CD1c-positive myeloid dendritic cell (primary cell): ENCODE data around the gene FUT8.
"Not testable (repeated sequence)": the region's sequence is repeated elsewhere in the genome, so short reads cannot be mapped to it uniquely, and the experiment has no call there.

Source experiments
- DNase-seq: peaks from one replicate; pipeline ENCODE4 v3.0.0-alpha.2; 2016; ENCODE audit errors: extremely low spot score

The FUT8 gene

GRCh38 chr14:65622703-65623102 lies 210.2 kb downstream of the FUT8 start:
- DNase-seq = no peak

DNA sequence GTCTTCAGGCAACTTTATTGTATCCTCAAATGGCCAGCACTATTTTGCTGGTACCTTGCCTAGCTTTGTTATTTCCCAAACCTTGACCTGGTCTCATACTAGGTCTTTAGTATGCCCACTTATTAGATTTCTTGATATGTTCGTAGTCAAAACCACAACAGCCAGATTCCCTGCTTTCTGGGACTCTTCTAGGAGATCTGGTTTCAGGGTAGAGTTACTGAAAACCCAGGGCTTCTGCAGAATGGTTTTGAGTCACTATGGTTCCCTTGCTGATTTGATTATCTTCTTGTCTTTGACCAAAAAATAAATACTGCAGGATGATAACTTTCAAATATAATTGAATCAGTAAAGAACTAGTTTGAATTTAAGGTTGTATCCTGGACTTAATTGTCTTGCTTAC lies 211.2 kb downstream of the FUT8 start:
- no peak for DNase-seq

- DNase-seq = no peak
These were observed 214.8 kb downstream of the FUT8 start for GRCh38 chr14:65627315-65627714.

DNA sequence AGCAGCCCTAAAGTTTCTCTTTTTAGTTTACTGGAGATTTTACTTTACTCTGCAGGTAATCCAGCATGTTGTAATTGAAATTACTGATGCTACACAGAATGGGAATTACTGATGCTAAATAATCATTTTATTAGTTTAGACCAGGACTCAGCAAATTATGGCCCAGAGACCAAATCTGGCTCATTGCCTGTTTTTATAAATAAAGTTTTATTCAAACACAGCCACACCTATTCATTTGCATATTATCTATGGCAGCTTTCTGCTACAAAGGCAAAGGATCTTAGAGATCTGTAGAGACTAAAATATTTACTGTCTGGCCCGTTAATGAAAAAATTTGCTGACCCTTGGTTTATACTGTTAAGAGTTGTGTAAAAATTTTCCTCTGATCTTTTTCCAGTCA lies 216.1 kb downstream of the FUT8 start:
- DNase-seq = no peak

DNA sequence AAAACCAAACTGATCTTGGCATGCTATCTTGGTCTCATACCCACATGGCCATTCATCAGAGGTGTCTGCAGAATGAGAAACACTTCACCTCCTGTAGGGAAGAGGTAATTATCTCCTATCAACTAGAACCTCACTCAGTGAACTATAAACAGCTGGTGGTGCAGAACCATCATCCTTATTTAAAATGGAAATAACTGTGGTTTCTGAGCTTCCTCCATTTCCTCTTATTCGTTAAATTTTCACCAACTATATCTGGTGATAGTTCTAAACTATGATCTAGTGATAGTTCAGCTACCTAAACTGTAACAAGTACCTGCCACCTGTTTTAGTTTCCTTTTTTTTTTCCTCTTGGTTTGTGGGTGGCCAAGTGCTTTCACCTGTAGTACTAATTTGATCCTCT lies 218.5 kb downstream of the FUT8 start:
- no peak for DNase-seq

GRCh38 chr14:65632487-65632886 lies 220.0 kb downstream of the FUT8 start:
- DNase-seq = no peak

DNA sequence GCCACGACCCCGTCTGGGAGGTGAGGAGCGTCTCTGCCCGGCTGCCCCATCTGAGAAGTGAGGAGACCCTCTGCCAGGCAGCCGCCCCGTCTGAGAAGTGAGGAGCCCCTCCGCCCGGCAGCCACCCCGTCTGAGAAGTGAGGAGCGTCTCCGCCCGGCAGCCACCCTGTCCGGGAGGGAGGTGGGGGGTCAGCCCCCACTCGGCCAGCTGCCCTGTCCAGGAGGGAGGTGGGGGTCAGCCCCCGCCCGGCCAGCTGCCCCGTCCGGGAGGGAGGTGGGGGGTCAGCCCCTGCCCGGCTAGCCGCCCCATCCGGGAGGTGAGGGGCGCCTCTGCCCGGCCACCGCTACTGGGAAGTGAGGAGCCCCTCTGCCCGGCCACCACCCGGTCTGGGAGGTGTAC lies 221.1 kb downstream of the FUT8 start:
- not testable (repeated sequence) for DNase-seq

DNA sequence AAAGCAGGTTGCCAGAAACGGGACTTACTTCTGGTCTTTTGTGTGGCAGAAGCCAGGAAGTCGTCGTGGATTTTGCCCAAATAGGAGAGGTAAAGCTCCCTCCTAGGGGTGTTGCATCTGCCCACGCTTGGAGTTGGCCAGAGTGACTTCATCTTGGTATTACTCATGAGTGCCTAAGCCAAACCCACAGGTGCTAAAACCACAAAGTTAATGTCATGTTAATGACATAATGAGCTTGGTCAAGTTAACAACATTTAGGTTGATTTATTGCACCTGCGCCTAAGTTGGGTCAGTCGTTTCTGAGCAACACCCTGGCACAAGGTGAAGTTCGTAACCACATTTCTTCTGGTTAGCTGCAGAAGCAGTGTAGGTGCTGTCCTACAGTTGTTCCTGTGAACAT lies 225.2 kb downstream of the FUT8 start:
- no peak for DNase-seq

DNA sequence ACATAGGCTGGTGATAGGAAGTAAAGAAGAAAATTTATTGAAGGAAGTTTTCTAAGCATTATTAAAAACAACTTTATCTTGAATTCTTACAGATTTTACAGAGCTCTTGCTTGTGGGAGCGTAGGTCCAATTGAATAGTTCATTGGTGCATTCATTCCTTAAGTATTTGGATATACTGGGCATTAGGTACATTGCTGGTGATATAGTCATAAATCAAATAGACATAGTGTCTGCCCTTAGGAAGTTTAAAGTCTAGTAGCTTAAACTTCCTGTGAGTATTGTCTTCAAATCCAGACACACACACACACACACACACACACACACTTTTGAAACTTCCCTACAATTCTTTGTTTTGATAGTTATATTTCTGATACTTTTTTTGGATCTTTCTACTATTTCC lies 226.7 kb downstream of the FUT8 start:
- no peak for DNase-seq

DNA sequence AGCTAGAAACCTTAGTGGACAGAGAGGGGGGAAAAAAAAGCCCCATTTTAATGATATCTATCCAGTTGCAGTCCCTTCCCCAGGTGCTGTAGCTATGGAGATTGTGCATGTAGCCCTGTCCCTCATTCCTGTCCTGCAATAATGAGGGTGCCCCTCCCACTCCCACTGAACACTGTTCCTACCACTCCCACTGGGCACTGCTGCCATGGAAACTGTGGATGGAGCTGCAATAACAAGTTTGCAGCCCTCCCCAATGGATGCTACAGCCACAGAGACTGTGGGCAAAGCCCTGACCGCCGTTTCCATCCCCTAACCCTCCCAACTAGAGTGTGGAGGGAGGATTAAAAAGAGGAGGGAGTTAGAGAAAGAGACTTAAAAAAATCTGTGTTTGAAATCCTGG lies 238.3 kb downstream of the FUT8 start:
- DNase-seq = no peak

DNA sequence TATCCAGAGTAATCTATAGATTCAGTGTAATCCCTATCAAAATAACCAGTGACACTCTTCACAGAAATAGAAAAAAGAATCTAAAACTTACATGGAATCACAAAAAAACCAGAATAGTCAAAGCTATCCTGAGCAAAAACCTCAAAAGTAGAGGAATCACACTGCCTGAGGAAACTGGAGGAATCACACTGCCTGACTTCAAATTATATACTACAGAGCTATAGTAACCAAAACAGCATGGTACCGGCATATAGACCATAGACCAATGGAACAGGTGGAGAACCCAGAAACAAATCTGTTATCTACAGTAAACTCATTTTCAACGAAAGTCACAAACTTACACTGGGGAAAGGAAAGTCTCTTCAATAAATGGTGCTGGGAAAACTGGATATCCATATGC lies 244.0 kb downstream of the FUT8 start:
- no peak for DNase-seq

DNA sequence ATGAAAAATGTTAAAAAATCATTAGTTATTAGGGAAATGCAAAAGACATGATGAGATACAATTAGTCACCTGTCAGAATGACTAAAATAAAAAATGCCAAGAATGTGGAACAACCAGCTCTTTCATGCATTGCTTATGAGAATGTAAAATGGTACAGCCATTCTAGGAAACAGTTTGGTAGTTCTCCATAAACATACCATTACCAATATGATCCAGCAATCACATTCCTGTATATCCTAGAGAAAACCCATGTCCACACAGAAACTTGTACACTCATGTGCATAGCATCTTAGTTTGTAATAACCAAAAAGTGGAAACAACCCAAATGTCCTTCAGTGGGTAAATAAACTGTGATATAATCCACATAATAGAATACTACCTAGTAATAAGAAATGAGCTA lies 245.7 kb downstream of the FUT8 start:
- no peak for DNase-seq

- no peak for DNase-seq
These were observed 249.3 kb downstream of the FUT8 start for GRCh38 chr14:65661865-65662264.

- DNase-seq = no peak
These were observed 251.9 kb downstream of the FUT8 start for GRCh38 chr14:65664436-65664835.

GRCh38 chr14:65676361-65677014 lies 264.0 kb downstream of the FUT8 start:
- no peak for DNase-seq

DNA sequence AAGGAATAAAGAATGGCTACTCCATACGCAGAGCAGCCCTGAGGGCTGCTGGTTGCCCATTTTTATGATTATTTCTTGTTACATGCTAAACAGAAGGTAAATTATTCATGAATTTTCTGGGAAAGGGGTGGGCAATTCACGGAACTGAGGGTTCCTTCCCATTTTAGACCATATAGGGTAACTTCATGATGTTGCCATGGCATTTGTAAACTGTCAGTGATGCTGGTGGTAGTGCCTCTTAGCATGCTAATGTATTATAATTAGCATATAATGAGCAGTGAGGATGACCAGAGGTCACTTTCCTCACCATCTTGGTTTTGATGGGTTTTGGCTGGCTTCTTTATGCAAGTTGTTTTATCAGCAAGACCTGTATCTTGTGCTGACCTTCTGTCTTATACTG lies 273.0 kb downstream of the FUT8 start:
- DNase-seq = no peak

DNA sequence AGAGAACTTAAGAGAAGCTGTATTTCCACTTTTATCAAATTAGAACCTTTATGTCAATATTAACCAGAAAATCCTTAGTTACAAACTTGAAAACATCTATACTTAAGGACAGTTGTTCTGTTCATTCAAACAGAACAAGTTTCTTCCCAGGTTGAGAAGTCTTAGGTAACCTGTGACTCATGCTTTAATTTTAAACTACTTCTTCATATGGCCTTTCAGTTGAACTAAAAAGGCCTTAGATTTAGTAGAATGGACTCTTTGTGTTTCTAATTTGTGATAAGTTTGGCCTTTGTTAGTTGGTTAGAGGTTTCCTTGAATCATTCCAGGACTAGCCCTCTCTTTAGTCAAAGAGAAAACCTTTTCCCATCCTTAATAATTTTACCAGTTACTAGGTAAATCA lies 274.2 kb downstream of the FUT8 start:
- DNase-seq = no peak

GRCh38 chr14:65689070-65689469 lies 276.5 kb downstream of the FUT8 start:
- DNase-seq = no peak

DNA sequence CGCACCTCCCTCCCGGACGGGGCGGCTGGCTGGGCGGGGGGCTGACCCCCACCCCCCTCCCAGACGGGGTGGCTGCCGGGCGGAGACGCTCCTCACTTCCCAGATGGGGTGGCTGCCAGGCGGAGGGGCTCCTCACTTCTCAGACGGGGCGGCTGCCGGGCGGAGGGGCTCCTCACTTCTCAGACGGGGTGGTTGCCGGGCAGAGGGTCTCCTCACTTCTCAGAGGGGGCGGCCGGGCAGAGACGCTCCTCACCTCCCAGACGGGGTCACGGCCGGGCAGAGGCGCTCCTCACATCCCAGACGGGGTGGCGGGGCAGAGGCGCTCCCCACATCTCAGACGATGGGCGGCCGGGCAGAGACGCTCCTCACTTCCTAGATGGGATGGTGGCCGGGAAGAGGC lies 280.0 kb downstream of the FUT8 start:
- DNase-seq = not testable (repeated sequence)

DNA sequence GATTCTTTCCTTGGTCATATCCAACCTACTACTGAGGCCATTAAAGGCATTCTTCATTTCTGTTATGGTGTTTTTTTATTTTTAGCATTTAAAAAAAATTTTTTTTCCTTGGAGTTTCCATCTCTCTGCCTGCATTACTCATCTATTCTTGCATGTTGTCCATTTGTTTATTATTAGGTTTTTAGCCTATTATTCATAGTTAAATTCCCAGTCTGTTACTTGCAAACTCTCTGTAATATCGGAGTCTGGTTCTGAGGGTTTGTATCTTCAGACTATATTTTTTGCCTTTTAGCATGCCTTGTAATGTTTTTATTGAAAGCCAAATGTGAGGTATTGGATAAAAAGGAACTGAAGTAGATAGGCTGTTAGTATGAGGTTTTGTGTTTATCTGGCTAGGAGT lies 284.3 kb downstream of the FUT8 start:
- DNase-seq = no peak

DNA sequence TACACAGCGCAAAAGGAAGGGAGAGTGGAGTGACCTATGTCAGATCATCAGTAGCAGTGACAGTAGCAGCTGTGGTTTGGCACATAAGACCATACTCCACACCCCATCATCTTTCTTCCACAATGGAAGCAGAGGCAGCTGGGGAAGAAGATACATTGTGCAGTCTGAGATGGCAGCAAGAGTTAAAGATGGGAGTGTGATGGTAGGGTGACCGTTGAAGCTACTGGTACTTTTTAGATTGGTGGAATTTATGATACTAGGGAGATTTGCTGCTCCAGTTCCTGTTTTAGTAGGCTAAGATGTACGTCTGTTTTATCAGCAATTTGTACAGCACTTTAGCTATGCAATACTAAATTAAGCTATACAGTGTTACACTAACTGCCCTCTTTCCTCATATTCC lies 291.0 kb downstream of the FUT8 start:
- no peak for DNase-seq

DNA sequence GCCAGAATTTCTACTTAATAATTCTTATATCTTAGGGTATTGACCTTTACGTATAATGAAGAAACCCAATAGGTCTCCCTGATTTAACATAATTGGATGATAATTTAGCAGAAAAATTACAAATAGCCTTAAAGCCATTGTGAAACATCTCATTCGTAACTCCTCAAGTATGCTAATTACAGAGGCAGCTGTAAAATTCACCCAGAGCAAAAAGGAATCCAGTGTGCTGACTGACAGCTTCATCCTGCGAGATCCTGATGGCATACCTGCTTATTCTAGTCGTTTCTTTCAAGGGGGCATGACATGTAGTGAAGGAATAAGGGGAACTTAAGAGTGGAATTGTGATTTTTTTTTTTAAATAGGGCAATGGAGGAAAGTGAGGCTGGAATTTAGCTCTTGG lies 291.5 kb downstream of the FUT8 start:
- no peak for DNase-seq

GRCh38 chr14:65704437-65704836 lies 291.9 kb downstream of the FUT8 start:
- DNase-seq = no peak

- DNase-seq = no peak
These were observed 292.3 kb downstream of the FUT8 start for GRCh38 chr14:65704850-65705249.

DNA sequence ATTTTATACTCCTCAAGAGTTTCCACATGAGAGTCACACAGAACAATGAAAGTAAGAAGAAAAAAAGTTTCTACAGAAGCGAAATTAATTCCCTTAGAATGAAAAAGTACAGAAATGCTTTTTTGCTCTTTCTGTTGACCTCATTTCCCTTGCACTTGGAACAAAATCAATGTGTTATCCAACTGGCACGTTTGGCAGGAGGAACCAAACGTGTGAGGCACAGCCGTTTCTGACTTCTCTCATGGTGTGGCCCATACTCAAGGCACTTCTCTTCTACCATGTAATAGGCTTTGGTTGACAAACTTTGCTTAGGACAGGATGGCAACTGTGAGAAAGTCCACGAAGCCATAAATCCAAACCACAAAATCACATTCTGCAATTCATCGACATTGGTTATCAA lies 297.0 kb downstream of the FUT8 start:
- DNase-seq = no peak
